NCI-H2171 (cell line): Measurements from ENCODE around the gene KRTAP4-16.
"Not testable (repeated sequence)": the region's sequence is repeated elsewhere in the genome, so short reads cannot be mapped to it uniquely, and the experiment has no call there.

Source experiments
- DNase-seq: peaks from one replicate; lab custom pipeline; 2025; lab: John Stamatoyannopoulos, UW

Gene KRTAP4-16

DNA sequence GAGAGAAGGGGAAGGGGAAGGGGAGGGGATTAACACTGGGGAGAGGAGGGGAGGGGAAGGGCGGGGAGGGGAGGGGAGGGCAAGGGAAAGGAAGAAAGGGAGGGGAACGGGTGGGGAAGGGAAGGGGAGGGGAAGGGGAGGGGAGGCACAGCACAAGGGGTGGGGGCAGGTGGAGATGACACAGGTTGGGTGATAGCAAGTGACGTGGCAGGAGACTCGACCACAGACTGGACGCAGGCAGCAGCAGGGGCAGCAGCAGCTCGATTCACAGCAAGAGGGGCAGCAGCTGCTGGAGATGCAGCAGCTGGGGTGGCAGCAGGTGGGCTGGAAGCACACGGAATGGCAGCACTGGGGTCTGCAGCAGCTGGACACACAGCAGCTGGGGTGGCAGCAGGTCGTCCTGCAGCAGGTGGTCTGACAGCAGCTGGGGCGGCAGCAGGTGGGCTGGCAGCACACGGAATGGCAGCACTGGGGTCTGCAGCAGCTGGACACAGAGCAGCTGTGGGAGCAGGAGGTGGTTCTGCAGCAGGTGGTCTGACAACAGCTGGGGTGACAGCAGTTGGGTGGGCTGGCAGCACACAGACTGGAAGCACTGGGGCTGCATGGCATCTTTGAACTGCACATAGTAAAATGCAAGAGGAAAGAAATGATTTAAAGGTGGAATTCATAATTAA is at the start of gene KRTAP4-16:
KRTAP4-16 (minus strand) TSS at position 624 of the 674 bp plus-strand sequence; CDS start at position 624, 0 bp downstream.
- DNase-seq: no peak

DNA sequence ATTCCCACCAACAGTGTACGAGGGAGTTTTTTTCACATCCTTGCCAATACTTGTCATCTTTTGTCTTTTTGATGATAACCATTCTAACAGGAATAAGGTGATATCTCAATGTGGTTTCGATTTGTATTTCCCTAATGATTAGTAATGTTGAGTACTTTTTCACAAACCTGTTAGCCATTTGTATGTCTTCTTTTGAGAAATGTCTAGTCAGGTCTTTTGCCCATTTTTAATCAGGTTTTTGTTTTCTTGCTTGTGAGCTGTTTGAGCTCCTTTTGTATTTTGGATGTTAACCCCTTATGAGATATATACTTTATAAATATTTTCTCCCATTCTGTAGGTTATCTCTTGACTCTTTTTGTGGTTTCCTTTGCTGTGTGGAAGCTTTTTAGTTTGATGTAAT is 49.5 kb upstream of the KRTAP4-16 start:
- DNase-seq: no peak

DNA sequence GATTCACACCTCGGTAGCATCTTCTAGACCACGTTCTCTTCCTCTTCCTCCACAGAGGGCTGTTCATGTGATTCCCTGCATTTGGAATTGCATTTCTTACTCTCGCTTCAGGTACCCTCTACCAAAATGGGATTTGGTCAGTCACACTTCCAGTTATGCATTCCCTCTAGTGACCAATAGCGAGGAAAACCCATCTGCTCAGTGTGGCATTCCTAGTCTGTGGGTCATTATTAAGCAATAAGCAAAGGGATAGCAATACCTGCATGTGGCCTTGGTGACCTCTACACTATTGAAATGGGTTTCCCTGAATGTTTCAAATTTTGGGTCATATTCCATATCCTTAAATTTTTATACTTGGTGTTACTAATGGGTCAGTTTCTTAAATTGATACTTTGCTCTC is 48.0 kb upstream of the KRTAP4-16 start:
- no peak for DNase-seq

DNA sequence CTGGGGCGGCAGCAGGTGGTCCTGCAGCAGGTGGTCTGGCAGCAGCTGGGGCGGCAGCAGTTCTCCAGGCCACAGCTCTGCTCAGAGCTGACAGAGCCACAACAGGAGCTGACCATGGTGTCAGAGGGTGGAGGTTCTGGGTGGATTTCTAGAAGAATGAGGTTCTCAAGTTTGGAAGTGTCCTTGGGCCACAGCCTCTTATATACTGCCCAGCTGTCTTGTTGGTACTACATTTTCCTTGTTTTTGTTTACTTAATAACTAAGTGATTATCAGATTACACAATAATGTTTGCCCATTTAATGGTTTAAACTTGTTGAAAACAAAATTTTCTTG is 47.6 kb upstream of the KRTAP4-16 start, which contains the start of gene KRTAP4-5:
KRTAP4-5 (minus strand) TSS at position 174 of the 334 bp plus-strand sequence; CDS start at position 116, 58 bp downstream.
- DNase-seq: no peak

DNA sequence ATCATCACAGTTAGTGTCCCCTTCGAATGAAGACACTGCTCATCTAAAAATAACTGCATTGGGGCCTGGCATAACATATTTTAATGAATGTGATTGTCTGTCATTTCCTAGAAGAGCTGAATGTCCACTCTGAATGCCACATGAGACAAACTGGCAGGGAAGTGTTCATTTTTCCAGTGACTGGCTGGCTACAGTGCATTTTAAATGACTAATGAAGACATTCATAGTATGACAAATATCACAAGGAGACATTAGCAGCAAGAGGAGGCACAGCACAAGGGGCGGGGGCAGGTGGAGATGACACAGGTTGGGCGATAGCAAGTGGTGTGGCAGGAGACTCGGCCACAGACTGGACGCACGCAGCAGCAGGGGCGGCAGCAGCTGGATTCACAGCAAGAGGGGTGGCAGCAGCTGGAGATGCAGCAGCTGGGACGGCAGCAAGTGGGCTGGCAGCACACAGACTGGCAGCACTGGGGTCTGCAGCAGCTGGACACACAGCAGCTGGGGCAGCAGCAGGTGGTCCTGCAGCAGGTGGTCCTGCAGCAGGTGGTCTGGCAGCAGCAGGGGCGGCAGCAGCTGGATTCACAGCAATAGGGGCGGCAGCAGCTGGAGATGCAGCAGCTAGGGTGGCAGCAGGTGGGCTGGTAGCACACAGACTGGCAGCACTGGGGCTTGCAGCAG is 47.1 kb upstream of the KRTAP4-16 start:
- DNase-seq: not testable (repeated sequence)

DNA sequence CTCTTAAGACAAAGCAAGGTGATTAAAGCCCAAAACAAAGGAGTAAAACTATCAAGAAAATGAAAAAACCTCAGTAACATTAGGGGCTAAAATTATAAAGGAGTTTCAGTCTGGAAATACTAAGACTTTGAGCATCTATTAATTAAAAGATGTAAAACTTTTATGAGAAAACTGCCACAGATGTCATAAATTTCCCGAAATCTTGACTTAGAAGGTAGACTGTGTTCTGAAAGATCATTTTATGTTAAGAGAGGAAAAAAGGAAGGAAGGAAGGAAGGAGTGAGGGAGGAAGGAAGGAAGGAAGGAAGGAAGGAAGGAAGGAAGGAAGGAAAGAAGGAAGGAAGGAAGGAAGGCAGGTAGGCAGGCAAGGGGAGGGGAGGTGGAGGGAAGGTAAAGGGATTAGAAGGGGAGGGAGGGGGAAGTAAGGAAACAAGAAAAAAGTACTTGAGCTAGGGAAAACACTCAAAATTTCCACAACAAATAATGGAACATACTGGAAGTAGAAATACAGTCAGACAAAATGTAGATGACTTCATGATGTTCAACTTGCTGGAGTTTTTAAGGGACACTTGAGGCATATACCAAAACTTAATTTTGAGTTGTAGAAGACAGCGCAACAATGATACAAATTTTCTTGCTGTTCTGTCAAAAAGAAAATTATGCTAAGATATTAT is 45.7 kb upstream of the KRTAP4-16 start:
- no peak for DNase-seq

DNA sequence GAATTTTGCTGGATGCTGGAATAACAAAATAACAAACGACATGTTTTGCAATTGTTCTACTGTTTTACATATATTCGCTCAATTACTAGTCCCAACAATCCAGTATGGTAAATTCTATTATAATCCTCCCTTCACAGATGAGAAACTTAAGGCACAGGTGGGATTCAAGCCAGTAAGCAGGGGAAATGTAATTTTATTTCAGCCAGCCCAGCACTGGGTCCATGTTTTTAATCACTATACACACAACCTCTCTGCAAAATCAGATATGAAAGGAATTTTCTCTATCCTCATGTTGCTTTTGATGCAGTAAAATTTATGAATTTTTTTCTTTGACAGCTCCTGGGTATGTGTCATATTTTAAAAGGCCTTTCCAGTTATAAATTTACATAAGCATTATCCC is 43.3 kb upstream of the KRTAP4-16 start:
- DNase-seq: no peak

DNA sequence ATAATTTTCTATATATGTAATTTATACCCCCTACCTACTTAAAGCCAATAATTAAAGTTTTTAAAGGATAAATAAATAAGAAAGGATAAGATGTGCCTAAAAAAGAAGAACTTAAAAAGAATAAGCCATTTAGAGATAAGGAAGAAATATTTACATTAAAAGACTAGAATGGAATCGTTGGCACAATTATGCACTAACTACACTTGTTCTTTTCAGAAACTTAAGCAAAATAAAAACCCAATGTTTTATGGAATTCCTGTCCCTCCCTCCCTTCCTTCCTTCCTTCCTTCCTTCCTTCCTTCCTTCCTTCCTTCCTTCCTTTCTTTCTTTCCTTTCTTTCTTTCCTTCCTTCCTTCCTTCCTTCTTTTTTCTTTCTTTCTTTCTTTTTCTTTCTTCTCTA is 42.8 kb upstream of the KRTAP4-16 start:
- DNase-seq: no peak

DNA sequence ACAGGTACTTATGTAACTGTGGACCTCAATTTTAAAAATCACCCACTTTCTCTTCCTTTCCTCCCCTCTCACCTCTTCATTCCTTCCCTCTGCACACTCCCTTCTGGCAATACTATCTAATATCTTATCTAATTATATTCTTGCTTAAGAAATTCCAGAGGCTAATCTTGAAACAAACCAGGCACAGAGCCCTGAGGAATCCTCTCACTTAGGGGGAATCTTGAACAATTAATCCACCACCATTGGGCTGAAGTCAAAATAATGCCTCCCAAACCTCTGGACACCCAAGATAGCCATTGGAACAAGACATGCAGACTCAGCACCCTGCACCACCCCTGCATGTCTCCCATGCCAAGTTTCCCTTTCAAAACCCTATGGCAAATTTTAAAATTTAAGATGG is 39.4 kb upstream of the KRTAP4-16 start:
- no peak for DNase-seq

DNA sequence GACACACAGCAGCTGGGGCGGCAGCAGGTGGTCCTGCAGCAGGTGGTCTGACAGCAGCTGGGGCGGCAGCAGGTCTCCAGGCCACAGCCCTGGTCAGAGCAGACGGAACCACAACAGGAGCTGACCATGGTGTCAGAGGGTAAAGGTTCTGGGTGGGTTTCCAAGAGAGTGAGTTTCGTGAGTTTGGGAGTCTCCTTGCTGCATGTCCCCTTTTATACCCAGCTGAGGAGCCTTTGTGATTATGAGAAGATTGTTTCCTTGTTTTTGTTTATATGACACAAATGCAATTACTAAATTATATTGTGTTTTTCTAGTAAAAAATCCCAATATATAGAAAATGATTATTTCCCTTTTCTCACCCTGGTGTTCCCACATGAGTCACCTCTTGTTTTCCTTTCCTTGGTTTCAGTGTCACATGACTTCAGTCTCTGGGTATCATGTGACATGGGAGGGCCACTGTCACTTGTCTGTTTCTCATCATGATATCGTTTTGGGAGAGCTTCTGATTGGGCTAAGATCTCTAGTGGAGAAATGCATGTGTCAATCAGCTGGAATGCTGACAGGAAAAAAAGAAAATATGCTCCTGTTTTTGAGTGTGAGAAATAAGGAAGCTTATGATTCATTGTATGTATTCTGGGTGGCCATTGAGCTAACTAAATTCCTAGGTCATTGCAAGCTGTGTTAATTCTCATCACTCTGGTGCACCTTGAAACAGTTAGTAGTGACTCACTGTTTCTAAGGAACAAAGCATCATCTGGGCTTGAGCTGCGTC is 38.5 kb upstream of the KRTAP4-16 start, which contains the start of gene KRTAP4-6:
KRTAP4-6 (minus strand) TSS at position 185 of the 772 bp plus-strand sequence; CDS start at position 128, 57 bp downstream.
- no peak for DNase-seq

DNA sequence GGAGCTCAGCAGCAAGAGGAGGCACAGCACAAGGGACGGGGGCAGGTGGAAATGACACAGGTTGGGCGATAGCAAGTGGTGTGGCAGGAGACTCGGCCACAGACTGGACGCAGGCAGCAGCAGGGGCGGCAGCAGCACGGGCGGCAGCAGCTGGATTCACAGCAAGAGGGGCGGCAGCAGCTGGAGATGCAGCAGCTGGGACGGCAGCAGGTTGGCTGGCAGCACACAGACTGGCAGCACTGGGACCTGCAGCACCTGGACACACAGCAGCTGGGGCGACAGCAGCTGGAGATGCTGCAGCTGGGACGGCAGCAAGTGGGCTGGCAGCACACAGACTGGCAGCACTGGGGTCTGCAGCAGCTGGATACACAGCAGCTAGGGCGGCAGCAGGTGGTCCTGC is 37.9 kb upstream of the KRTAP4-16 start:
- DNase-seq: not testable (repeated sequence)

DNA sequence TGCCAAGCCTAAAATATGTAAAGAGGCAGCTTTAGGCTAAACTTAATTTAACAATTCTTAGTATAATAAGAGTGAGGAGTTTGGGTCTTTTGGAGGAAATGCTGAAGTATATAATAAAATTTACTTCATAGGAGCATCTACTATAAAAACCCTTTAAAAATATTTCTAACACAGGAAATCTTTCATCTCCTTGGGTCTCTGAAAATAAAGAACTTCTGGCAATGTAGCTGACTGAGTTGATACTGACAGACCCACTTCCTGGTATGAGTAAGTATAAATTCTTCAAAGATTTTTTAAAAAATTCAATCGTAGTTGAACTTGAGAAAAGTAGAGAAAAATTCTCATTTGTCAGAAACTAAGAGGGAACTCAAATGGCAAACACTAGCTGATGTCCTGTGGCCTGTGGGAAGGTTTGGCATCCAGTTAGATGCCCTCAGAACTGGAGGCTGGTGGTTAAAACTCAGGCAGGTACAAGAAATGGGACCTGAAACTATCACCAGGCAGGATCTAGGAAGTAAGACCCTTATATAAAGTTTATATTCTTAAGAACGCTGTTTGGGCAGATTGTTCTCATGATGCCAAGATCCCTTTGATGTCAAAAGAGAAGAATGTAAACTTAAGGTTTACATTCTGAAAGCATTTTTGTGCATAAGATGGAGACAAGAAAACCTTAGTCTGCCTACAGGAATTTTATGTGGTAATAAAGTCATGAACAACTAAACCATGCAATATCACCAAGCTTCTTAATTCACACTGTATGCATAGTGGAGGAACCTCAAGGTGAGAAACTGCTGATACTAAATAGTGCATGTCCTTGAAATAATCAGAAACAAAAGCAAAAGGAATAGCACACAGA is 32.1 kb upstream of the KRTAP4-16 start:
- DNase-seq: no peak

DNA sequence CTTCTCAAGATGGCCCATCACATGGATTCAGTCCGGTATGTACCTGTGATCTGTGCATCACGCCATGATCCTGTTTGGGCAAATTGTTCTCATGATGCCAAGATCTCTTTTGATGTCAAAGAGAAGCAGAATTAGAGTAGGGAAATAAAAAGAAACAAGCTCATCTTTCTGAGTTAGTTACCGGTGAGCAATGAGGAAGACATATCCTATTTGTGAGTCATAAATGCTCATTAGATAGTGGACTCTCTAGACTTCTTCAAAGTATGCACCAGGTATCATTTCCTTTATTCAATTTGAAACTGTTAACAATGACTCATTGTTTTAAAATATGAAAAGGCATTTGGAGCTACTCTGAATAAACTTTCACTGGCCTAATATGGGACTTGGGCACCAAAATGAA is 30.0 kb upstream of the KRTAP4-16 start:
- no peak for DNase-seq

DNA sequence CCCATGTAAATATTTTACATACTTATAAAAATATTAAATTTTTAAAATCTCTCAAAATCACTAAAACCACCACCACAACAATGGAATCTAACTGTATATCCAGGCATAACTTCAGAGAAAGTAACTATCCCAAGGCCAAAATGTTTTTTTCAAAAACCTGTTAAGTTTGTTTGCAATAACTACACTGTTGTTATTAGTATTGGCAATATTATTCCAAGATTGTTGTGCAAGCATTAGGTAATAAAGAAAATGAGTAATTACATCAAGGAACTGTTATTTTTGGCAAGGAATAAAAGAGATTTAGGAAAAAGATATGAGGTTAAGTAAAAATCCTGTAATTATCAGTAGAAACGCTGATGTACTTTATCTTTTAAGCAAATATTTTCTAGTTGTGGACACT is 25.4 kb upstream of the KRTAP4-16 start:
- no peak for DNase-seq

DNA sequence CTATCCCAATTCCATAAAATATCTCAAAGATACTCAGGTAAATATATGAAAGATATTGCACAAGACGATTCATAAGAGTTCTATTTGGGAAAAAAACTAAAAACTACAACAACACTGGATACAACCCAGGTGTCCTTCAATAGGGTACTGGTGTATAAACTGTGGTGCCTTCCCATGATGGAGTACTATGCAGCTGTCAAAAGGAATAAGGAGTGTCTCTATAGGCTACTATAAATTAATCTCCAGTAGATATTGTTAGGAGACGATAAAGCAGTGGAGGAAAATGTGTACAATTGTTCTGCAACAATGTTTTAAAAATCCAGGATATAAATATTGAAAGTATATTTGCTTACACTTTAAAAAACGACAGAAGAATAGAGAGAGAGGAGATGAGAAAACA is 24.4 kb upstream of the KRTAP4-16 start:
- no peak for DNase-seq

DNA sequence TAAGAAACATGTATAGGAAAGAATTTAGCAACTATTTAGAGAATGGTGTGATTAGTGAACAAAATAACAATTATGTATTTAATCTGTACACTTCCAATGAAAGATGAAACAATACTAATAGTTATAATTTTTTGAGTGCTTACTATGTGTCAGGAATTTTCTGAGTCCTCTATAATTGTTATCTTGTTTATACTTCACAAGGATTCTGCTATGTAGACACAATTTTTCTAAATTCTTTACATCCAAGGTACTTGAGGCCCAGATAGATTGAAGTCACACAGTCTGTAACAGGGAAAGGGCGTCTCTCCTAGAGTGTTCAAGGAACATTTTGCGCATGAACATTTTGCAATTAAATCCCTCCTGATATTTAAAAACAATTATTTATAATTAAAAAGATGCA is 23.1 kb upstream of the KRTAP4-16 start:
- no peak for DNase-seq

DNA sequence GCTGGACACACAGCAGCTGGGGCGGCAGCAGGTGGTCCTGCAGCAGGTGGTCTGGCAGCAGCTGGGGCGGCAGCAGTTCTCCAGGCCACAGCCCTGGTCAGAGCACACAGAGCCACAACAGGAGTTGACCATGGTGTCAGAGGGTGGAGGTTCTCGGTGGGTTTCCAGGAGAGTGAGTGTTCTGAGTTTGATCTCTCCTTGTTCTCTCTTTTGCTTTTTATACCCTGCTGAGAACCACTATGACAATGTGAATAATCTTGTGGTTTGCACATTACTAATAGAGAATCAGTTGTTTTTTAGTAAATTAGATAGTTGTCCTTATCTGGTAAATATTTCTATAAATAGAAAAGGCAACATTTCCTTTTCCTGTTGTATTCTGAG is 22.0 kb upstream of the KRTAP4-16 start, which contains the start of gene KRTAP4-12:
KRTAP4-12 (minus strand) TSS at position 192 of the 381 bp plus-strand sequence; CDS start at position 132, 60 bp downstream.
- DNase-seq: not testable (repeated sequence)

DNA sequence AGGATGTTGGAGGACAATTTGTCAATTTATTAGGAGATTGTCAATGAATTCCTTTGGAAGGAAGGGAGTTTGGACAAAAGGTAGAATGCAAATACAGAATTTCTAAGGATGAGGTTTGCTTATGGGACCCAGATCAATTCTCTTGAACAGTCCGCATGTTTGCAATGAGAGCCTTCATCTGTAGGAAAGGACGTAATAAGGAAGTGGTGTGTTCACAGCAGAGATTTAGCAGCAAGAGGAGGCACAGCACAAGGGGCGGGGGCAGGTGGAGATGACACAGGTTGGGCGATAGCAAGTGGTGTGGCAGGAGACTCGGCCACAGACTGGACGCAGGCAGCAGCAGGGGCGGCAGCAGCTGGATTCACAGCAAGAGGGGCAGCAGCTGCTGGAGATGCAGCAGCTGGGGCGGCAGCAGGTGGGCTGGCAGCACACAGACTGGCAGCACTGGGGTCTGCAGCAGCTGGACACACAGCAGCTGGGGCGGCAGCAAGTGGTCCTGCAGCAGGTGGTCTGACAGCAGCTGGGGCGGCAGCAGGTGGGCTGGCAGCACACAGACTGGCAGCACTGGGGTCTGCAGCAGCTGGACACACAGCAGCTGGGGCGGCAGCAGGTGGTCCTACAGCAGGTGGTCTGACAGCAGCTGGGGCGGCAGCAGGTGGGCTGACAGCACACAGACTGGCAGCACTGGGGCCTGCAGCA is 21.4 kb upstream of the KRTAP4-16 start:
- not testable (repeated sequence) for DNase-seq

DNA sequence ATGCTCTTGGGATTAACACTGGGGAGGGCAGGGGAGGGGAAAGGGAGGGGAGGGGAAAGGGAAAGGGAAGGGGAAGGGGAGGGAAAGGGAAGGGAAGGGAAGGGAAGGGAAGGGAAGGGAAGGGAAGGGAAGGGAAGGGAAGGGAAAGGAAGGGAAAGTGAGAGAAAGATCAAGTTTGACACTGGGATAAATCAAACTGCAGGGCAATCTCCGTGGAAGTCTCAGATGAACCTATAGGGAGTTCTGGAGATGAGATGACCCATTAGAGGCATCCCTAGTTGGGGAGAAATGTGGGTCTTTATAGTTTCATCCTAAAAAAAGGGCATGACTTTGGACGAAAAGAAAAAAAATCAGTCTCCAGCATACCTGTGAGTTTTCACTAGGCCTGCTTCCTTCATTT is 19.7 kb upstream of the KRTAP4-16 start:
- DNase-seq: no peak
